OCI-LY3 (cell line): ENCODE measurements around the gene ZNF35.

Experiments
- H2AFZ ChIP-seq: fragments of 200-600, 300-600 bp; shearing (Covaris generic); 2 replicates; pipeline ENCODE4 v1.6.0; 2014; ENCODE audit warnings: antibody characterized with exemption, low read depth, low read length
- H3K27ac ChIP-seq: fragments of 200-600, 300-600 bp; sonication (generic); 2 replicates; pipeline ENCODE4 v1.5.1; 2014; ENCODE audit warnings: mild to moderate bottlenecking, low read length, moderate library complexity, mixed read lengths
- H3K27me3 ChIP-seq: fragments of 200-600, 300-600 bp; sonication (generic); 2 replicates; pipeline ENCODE4 v1.6.1; 2014; ENCODE audit warnings: low read depth, low read length, mixed read lengths
- H3K36me3 ChIP-seq: fragments of 200-600, 300-600 bp; sonication (generic); replicated peaks from 2 replicates; pipeline ENCODE3; 2014; ENCODE audit warnings: low read depth, low read length, mixed read lengths
- H3K4me1 ChIP-seq: fragments of 300-600, 200-600 bp; sonication (generic); 2 replicates; pipeline ENCODE4 v1.6.1; 2014; ENCODE audit warnings: low read length, mixed read lengths
- H3K4me2 ChIP-seq: fragments of 200-600, 300-600 bp; sonication (generic); 2 replicates; pipeline ENCODE4 v1.6.1; 2014; ENCODE audit warnings: low read length, mixed read lengths
- H3K4me3 ChIP-seq: fragments of 300-600, 200-600 bp; sonication (generic); 2 replicates; pipeline ENCODE4 v1.5.1; 2014; ENCODE audit warnings: antibody characterized with exemption, mild to moderate bottlenecking, low read length, moderate library complexity
- H3K79me2 ChIP-seq: fragments of 300-600, 200-600 bp; shearing (Covaris generic); 2 replicates; pipeline ENCODE4 v1.6.1; 2014; ENCODE audit warnings: mild to moderate bottlenecking, low read length, mixed read lengths
- H3K9ac ChIP-seq: fragments of 300-600, 200-600 bp; shearing (Covaris generic); 2 replicates; pipeline ENCODE4 v1.6.0; 2014; ENCODE audit warnings: mild to moderate bottlenecking, low read length, moderate library complexity
- H3K9me3 ChIP-seq: fragments of 200-600, 300-600 bp; shearing (Covaris generic); 2 replicates; pipeline ENCODE4 v1.6.1; 2014; ENCODE audit warnings: low read length, mixed read lengths; ENCODE audit not compliant: insufficient read depth
- H4K20me1 ChIP-seq: fragments of 200-600, 300-600 bp; sonication (generic); 2 replicates; pipeline ENCODE4 v1.6.1; 2016; ENCODE audit warnings: low read length, mixed read lengths; ENCODE audit not compliant: insufficient read depth
- CTCF ChIP-seq: fragments of 200-600, 300-600 bp; sonication (generic); IDR thresholded peaks from 2 replicates; pipeline ENCODE4 v1.5.1; 2014; ENCODE audit warnings: antibody characterized with exemption, low read length, low read depth
- EZH2phosphoT487 ChIP-seq: fragments of 200-600 bp; shearing (Covaris generic); IDR thresholded peaks from 2 replicates; pipeline ENCODE4 v1.6.1; 2018; ENCODE audit warnings: antibody characterized with exemption, mixed run types, low read depth

ZNF35 gene

GRCh38 chr3:44648564-44649229 is at the start of gene ZNF35:
TSS of gene ZNF35 (plus strand) at chr3:44648732. CDS start at chr3:44651068, 2,336 bp downstream.
- Histone ChIP-seq H3K9me3 (peaks cover 4% of the 10 kb centered on the region; the same call in 1 of the 2 replicates), H3K79me2 (peaks cover 26% of the 10 kb centered on the region), H4K20me1 (no peaks in the 10 kb centered on the region), H3K36me3 (peaks cover 44% of the 10 kb centered on the region), H3K4me3 (peak within 1 kb of the TSS; percentile 92), H3K27ac (peak within 1 kb of the TSS; percentile 42), H3K27me3 (no peaks in the 10 kb centered on the region), H2AFZ (peak within 1 kb of the TSS; percentile 80), H3K4me2 (peak within 1 kb of the TSS; percentile 70), H3K9ac (peak within 1 kb of the TSS; percentile 84), H3K4me1 (peaks cover 28% of the 10 kb centered on the region)
- TF ChIP-seq EZH2phosphoT487, result no peak
- TF ChIP-seq CTCF, result no peak

GRCh38 chr3:44601749-44602148 is 46.8 kb upstream of the ZNF35 start:
- no peaks in the 10 kb centered on the region for H3K27me3 ChIP-seq
- H4K20me1 ChIP-seq, result no peaks in the 10 kb centered on the region
- H3K27ac ChIP-seq, result no peak overlapping the region
- H3K79me2 ChIP-seq, result no peaks in the 10 kb centered on the region
- TF ChIP-seq CTCF (no peak), EZH2phosphoT487 (no peak)
- H3K36me3 ChIP-seq, result no peaks in the 10 kb centered on the region
- H3K9ac ChIP-seq, result no peak overlapping the region
- H3K4me2 ChIP-seq, result no peak overlapping the region
- H3K4me1 ChIP-seq, result no peaks in the 10 kb centered on the region
- H3K4me3 ChIP-seq, result no peak overlapping the region
- H2AFZ ChIP-seq, result no peak overlapping the region
- no peaks in the 10 kb centered on the region for H3K9me3 ChIP-seq

- Histone ChIP-seq H3K9me3 (no peaks in the 10 kb centered on the region), H3K27me3 (no peaks in the 10 kb centered on the region), H3K79me2 (no peaks in the 10 kb centered on the region), H3K36me3 (no peaks in the 10 kb centered on the region), H3K4me3 (no peak overlapping the region), H3K4me2 (no peak overlapping the region), H2AFZ (no peak overlapping the region), H3K9ac (no peak overlapping the region), H3K4me1 (peaks cover 11% of the 10 kb centered on the region; the same call in 1 of the 2 replicates), H3K27ac (no peak overlapping the region), H4K20me1 (no peaks in the 10 kb centered on the region)
- TF ChIP-seq EZH2phosphoT487 (no peak), CTCF (no peak)
Observed at GRCh38 chr3:44612678-44613077, 35.9 kb upstream of the ZNF35 start.

- Histone ChIP-seq H3K9me3 (no peaks in the 10 kb centered on the region), H3K4me1 (peaks cover 10% of the 10 kb centered on the region), H3K27me3 (no peaks in the 10 kb centered on the region), H3K4me2 (peak within 1 kb of the TSS; percentile 95), H3K36me3 (peaks cover 2% of the 10 kb centered on the region), H3K79me2 (peaks cover 25% of the 10 kb centered on the region), H3K9ac (peak within 1 kb of the TSS; percentile 76), H2AFZ (peak within 1 kb of the TSS; percentile 99), H3K4me3 (peak within 1 kb of the TSS; percentile 84), H4K20me1 (no peaks in the 10 kb centered on the region), H3K27ac (peak within 1 kb of the TSS; percentile 15)
- no peak for TF ChIP-seq CTCF
- TF ChIP-seq EZH2phosphoT487, result no peak
Observed at GRCh38 chr3:44624749-44625480, 23.6 kb upstream of the ZNF35 start, which contains the start of gene ZNF197. TSS of gene ZNF197 (plus strand) at chr3:44625036. CDS start at chr3:44629155, 4,119 bp downstream.
